Loucy (cell line): ENCODE results near the gene NAT10.

Experiments
- H2AFZ ChIP-seq: fragments of 200-600 bp; sonication (generic); 2 replicates; pipeline ENCODE4 v1.6.0; 2016; ENCODE audit warnings: antibody characterized with exemption, mild to moderate bottlenecking, low read length, moderate library complexity
- H3F3A ChIP-seq: fragments of 200-600 bp; 2 replicates; pipeline ENCODE4 v1.6.0; 2016; ENCODE audit warnings: antibody characterized with exemption, low read depth, mild to moderate bottlenecking
- H3K27me3 ChIP-seq: fragments of 200-600 bp; sonication (generic); 2 replicates; pipeline ENCODE4 v1.6.1; 2014; ENCODE audit warnings: low read length, mild to moderate bottlenecking; ENCODE audit not compliant: insufficient read depth, poor library complexity, severe bottlenecking
- H3K36me3 ChIP-seq: fragments of 200-600 bp; sonication (generic); 2 replicates; pipeline ENCODE4 v1.6.1; 2016; ENCODE audit warnings: low read length; ENCODE audit not compliant: insufficient read depth
- H3K4me1 ChIP-seq: fragments of 200-600 bp; sonication (generic); 2 replicates; pipeline ENCODE4 v1.5.1; 2014; ENCODE audit warnings: low read length, mild to moderate bottlenecking; ENCODE audit not compliant: insufficient read depth, poor library complexity, severe bottlenecking
- H3K4me2 ChIP-seq: fragments of 200-600 bp; sonication (generic); 2 replicates; pipeline ENCODE4 v1.6.0; 2014; ENCODE audit warnings: antibody characterized with exemption, low read length, low read depth, mild to moderate bottlenecking; ENCODE audit not compliant: poor library complexity, severe bottlenecking
- H3K4me3 ChIP-seq: fragments of 200-600 bp; sonication (generic); 2 replicates; pipeline ENCODE4 v1.5.1; 2014; ENCODE audit warnings: low read length, mild to moderate bottlenecking, mixed read lengths; ENCODE audit not compliant: poor library complexity, severe bottlenecking
- H3K79me2 ChIP-seq: fragments of 200-600 bp; sonication (generic); 2 replicates; pipeline ENCODE4 v1.6.1; 2014; ENCODE audit warnings: low read length; ENCODE audit not compliant: insufficient read depth
- H3K9ac ChIP-seq: fragments of 200-600 bp; sonication (generic); 2 replicates; pipeline ENCODE4 v1.6.0; 2014; ENCODE audit warnings: mild to moderate bottlenecking, low read depth, low read length, moderate library complexity; ENCODE audit not compliant: poor library complexity, severe bottlenecking
- H3K9me2 ChIP-seq: fragments of 200-600 bp; sonication (generic); replicated peaks from 2 replicates; pipeline ENCODE4 v1.6.1; 2016; ENCODE audit warnings: low read depth, low read length, mixed read lengths
- H3K9me3 ChIP-seq: fragments of 200-600 bp; sonication (generic); 2 replicates; pipeline ENCODE4 v1.6.1; 2014; ENCODE audit warnings: mild to moderate bottlenecking, antibody characterized with exemption, low read length, low read depth; ENCODE audit not compliant: insufficient read depth
- H4K20me1 ChIP-seq: fragments of 200-600 bp; sonication (generic); 2 replicates; pipeline ENCODE4 v1.6.0; 2014; ENCODE audit warnings: antibody characterized with exemption, low read length, mild to moderate bottlenecking; ENCODE audit not compliant: insufficient read depth, poor library complexity, severe bottlenecking
- CTCF ChIP-seq: fragments of 200-600 bp; sonication (generic); conservative IDR thresholded peaks from 2 replicates; pipeline ENCODE4 v1.5.1; 2014; ENCODE audit warnings: mild to moderate bottlenecking, antibody characterized with exemption, low read length
- EZH2phosphoT487 ChIP-seq: fragments of 200-600 bp; IDR thresholded peaks from 2 replicates; pipeline ENCODE4 v1.6.1; 2018; ENCODE audit warnings: antibody characterized with exemption, mild to moderate bottlenecking, moderate library complexity, borderline replicate concordance

Gene NAT10

DNA sequence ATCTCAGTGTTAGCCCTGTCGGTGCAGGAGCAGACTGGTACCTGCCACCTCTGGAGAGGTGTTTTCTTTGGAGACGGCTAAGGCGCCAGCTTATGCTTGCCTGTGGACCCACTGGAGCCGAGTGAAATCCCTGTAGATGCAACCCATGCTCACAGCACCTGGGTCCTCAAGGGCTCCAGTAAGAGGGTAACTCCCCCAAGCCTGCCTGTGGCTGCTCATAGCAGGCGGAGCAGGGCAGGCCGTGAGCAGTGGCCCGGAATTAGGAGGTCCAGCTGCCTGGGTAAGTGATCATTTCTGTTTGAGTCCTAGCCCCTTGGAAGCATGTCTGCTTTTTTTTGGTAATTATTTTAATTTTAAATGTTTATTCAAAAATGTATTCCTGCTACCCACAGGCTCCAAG lies 43.8 kb downstream of the NAT10 start:
- Histone ChIP-seq H3K4me3 (no peak overlapping the region), H3K9ac (no peak overlapping the region), H3F3A (no peaks in the 10 kb centered on the region), H4K20me1 (no peaks in the 10 kb centered on the region), H2AFZ (no peak overlapping the region), H3K79me2 (no peaks in the 10 kb centered on the region), H3K9me2 (no peaks in the 10 kb centered on the region), H3K9me3 (no peaks in the 10 kb centered on the region), H3K4me2 (no peak overlapping the region), H3K36me3 (peaks cover 48% of the 10 kb centered on the region; the same call in 1 of the 2 replicates), H3K27me3 (no peaks in the 10 kb centered on the region), H3K4me1 (no peaks in the 10 kb centered on the region)
- TF ChIP-seq EZH2phosphoT487 (no peak), CTCF (no peak)

GRCh38 chr11:34149786-34150185 lies 44.4 kb downstream of the NAT10 start:
- no peak overlapping the region for H3K4me2 ChIP-seq
- H4K20me1 ChIP-seq: no peaks in the 10 kb centered on the region
- no peak overlapping the region for H3K9ac ChIP-seq
- H3K36me3 ChIP-seq: peaks cover 42% of the 10 kb centered on the region; the same call in 1 of the 2 replicates
- H2AFZ ChIP-seq: no peak overlapping the region
- H3K4me1 ChIP-seq: no peaks in the 10 kb centered on the region
- no peaks in the 10 kb centered on the region for H3K9me3 ChIP-seq
- H3K4me3 ChIP-seq: no peak overlapping the region
- no peaks in the 10 kb centered on the region for H3F3A ChIP-seq
- H3K9me2 ChIP-seq: no peaks in the 10 kb centered on the region
- H3K27me3 ChIP-seq: no peaks in the 10 kb centered on the region
- TF ChIP-seq CTCF: peak; percentile 45
- no peak for TF ChIP-seq EZH2phosphoT487
- H3K79me2 ChIP-seq: no peaks in the 10 kb centered on the region

DNA sequence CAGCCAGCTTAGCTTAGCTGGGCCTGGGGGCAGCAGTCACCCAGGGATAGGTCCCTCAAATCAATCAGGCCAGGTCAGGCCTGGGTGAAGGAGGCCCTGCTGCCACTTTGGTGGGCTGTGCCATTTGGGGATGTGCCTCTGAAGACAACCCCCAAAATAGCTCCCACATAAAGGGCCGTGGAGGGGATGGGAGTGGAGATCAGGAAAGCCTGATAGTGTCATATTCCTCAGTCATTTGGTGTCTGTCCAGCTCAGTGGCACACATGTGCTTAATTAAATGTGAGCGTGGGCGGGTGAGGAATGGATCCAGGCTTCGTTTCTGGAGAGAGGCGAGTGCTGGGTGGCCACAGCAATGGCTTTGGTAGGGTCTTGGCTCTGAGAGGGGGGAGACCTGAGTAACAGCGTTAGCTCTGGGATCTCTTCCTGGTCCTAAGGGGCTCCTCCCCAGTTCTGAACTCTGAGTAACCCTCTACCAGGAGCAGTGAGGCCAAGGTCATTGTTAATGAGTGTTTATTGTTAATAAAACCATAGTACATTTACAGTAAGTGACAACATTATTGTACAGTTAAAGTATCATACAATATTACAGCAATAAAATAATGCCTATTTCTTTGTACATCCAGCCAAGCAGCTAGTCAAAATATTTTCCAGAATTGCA lies 45.2 kb downstream of the NAT10 start:
- no peaks in the 10 kb centered on the region for H3K9me3 ChIP-seq
- no peaks in the 10 kb centered on the region for H4K20me1 ChIP-seq
- H3K4me2 ChIP-seq: no peak overlapping the region
- no peak overlapping the region for H3K9ac ChIP-seq
- peaks cover 34% of the 10 kb centered on the region; the same call in 1 of the 2 replicates for H3K36me3 ChIP-seq
- no peaks in the 10 kb centered on the region for H3K9me2 ChIP-seq
- no peaks in the 10 kb centered on the region for H3K4me1 ChIP-seq
- TF ChIP-seq CTCF (no peak), EZH2phosphoT487 (no peak)
- no peaks in the 10 kb centered on the region for H3F3A ChIP-seq
- H3K79me2 ChIP-seq: no peaks in the 10 kb centered on the region
- H2AFZ ChIP-seq: no peak overlapping the region
- H3K27me3 ChIP-seq: no peaks in the 10 kb centered on the region
- H3K4me3 ChIP-seq: no peak overlapping the region
